DOHH2 (cell line): ENCODE data around the gene LRRFIP2.

Source experiments
- H3F3A ChIP-seq: fragments of 200-600 bp; sonication (generic), shearing (Covaris generic); 2 replicates; pipeline ENCODE4 v1.6.0; 2016; ENCODE audit warnings: antibody characterized with exemption, mild to moderate bottlenecking; ENCODE audit not compliant: control insufficient read depth, insufficient read depth
- H3K27ac ChIP-seq: fragments of 200-600 bp; sonication (generic); 2 replicates; pipeline ENCODE4 v1.5.1; 2014; ENCODE audit warnings: low read depth, mild to moderate bottlenecking, low read length, moderate library complexity
- H3K27me3 ChIP-seq: fragments of 200-600 bp; sonication (generic); 2 replicates; pipeline ENCODE4 v1.6.1; 2014; ENCODE audit warnings: mild to moderate bottlenecking, low read length, mixed read lengths; ENCODE audit not compliant: control insufficient read depth
- H3K36me3 ChIP-seq: fragments of 200-600 bp; sonication (generic); 2 replicates; pipeline ENCODE4 v1.6.1; 2014; ENCODE audit warnings: mild to moderate bottlenecking, low read length, moderate library complexity, mixed read lengths; ENCODE audit not compliant: control insufficient read depth
- H3K4me1 ChIP-seq: fragments of 200-600 bp; sonication (generic); 2 replicates; pipeline ENCODE4 v1.6.1; 2014; ENCODE audit warnings: mild to moderate bottlenecking, low read length, mixed read lengths; ENCODE audit not compliant: control insufficient read depth
- H3K4me2 ChIP-seq: fragments of 200-600 bp; sonication (generic); 2 replicates; pipeline ENCODE4 v1.6.0; 2014; ENCODE audit warnings: mild to moderate bottlenecking, low read length, moderate library complexity
- H3K4me3 ChIP-seq: fragments of 200-600 bp; sonication (generic); 2 replicates; pipeline ENCODE4 v1.5.1; 2014; ENCODE audit warnings: mild to moderate bottlenecking, low read length, mixed read lengths
- H3K79me2 ChIP-seq: fragments of 200-600 bp; sonication (generic); 2 replicates; pipeline ENCODE4 v1.6.1; 2014; ENCODE audit warnings: mild to moderate bottlenecking, low read length, mixed read lengths; ENCODE audit not compliant: control insufficient read depth
- H3K9me2 ChIP-seq: fragments of 200-600 bp; sonication (generic); replicated peaks from 2 replicates; pipeline ENCODE4 v1.6.1; 2014; ENCODE audit warnings: mild to moderate bottlenecking, low read length, mixed read lengths; ENCODE audit not compliant: control insufficient read depth
- H3K9me3 ChIP-seq: fragments of 200-600 bp; sonication (generic); 2 replicates; pipeline ENCODE4 v1.6.1; 2014; ENCODE audit warnings: antibody characterized with exemption, low read length, mixed read lengths; ENCODE audit not compliant: control insufficient read depth, insufficient read depth
- H4K20me1 ChIP-seq: fragments of 200-600 bp; sonication (generic); 2 replicates; pipeline ENCODE4 v1.6.0; 2014; ENCODE audit warnings: low read depth, mild to moderate bottlenecking, antibody characterized with exemption, low read length, moderate library complexity; ENCODE audit not compliant: control insufficient read depth, insufficient read depth
- CTCF ChIP-seq: fragments of 200-600 bp; sonication (generic); IDR thresholded peaks from one replicate; pipeline ENCODE4 v1.5.1; 2014; ENCODE audit warnings: antibody characterized with exemption, mild to moderate bottlenecking, low read depth, low read length; ENCODE audit not compliant: poor library complexity, severe bottlenecking
- EZH2phosphoT487 ChIP-seq: fragments of 200-600 bp; sonication (generic); IDR thresholded peaks from 2 replicates; pipeline ENCODE4 v1.6.1; 2017; ENCODE audit warnings: borderline replicate concordance, mild to moderate bottlenecking, antibody characterized with exemption, low read length, moderate library complexity, mixed read lengths

The LRRFIP2 gene

GRCh38 chr3:37131860-37132144, 42.6 kb downstream of the LRRFIP2 start:
- TF ChIP-seq EZH2phosphoT487: no peak
- H3K27me3 ChIP-seq: no peaks in the 10 kb centered on the region
- no peaks in the 10 kb centered on the region for H4K20me1 ChIP-seq
- H3K79me2 ChIP-seq: no peaks in the 10 kb centered on the region
- H3K9me3 ChIP-seq: no peaks in the 10 kb centered on the region
- H3K4me3 ChIP-seq: no peak overlapping the region
- H3K9me2 ChIP-seq: no peaks in the 10 kb centered on the region
- H3K4me1 ChIP-seq: no peaks in the 10 kb centered on the region
- no peak overlapping the region for H3K27ac ChIP-seq
- no peaks in the 10 kb centered on the region for H3K36me3 ChIP-seq
- no peaks in the 10 kb centered on the region for H3F3A ChIP-seq
- no peak overlapping the region for H3K4me2 ChIP-seq

- no peaks in the 10 kb centered on the region for H3F3A ChIP-seq
- H3K36me3 ChIP-seq: no peaks in the 10 kb centered on the region
- H3K79me2 ChIP-seq: no peaks in the 10 kb centered on the region
- H3K27ac ChIP-seq: no peak overlapping the region
- no peaks in the 10 kb centered on the region for H3K27me3 ChIP-seq
- TF ChIP-seq CTCF: no peak
- TF ChIP-seq EZH2phosphoT487: no peak
- no peak overlapping the region for H3K4me3 ChIP-seq
- no peak overlapping the region for H3K4me2 ChIP-seq
- no peaks in the 10 kb centered on the region for H3K9me2 ChIP-seq
- H3K9me3 ChIP-seq: no peaks in the 10 kb centered on the region
- H4K20me1 ChIP-seq: no peaks in the 10 kb centered on the region
- H3K4me1 ChIP-seq: no peaks in the 10 kb centered on the region
Measured at GRCh38 chr3:37130984-37131859, 43.2 kb downstream of the LRRFIP2 start.

GRCh38 chr3:37130448-37130847, 43.9 kb downstream of the LRRFIP2 start:
- no peaks in the 10 kb centered on the region for H3K9me2 ChIP-seq

More at GRCh38 chr3:37130448-37130847, 43.9 kb downstream of the LRRFIP2 start:
- H3K36me3 ChIP-seq: no peaks in the 10 kb centered on the region
- H3K79me2 ChIP-seq: no peaks in the 10 kb centered on the region
- H3K27me3 ChIP-seq: no peaks in the 10 kb centered on the region
- no peak overlapping the region for H3K27ac ChIP-seq
- no peak overlapping the region for H3K4me3 ChIP-seq
- no peaks in the 10 kb centered on the region for H3F3A ChIP-seq
- TF ChIP-seq EZH2phosphoT487 (no peak), CTCF (no peak)
- no peak overlapping the region for H3K4me2 ChIP-seq
- H3K4me1 ChIP-seq: no peaks in the 10 kb centered on the region
- no peaks in the 10 kb centered on the region for H4K20me1 ChIP-seq
- no peaks in the 10 kb centered on the region for H3K9me3 ChIP-seq
